IMR-90 (cell line): ENCODE measurements around the gene CBR4. TPM values are rescaled to one million over a fixed set of nuclear protein-coding genes. Genes with fewer than 3 reads are reported as not detected.

Experiments
- ATAC-seq: fragments of 200-7000 bp; cut with Tn5 transposase; 2 replicates; pipeline ENCODE4 v1.9.1; 2020; ENCODE audit warnings: low read depth, mild to moderate bottlenecking, moderate library complexity
- BruUV-seq: library from RNA; stranded (reverse); fragments of 400-500 nt; replicated peaks from 2 replicates; lab custom pipeline; 2021; lab: Mats Ljungman, UMichigan
- CTCF ChIA-PET: fragments of 300-600 bp; formaldehyde crosslinking; extraction: SDS; loops from one replicate; lab custom pipeline; 2021; ENCODE audit warnings: antibody characterized with exemption; lab: Yijun Ruan, JAX
- POLR2A ChIA-PET: fragments of 300-600 bp; sonication (Branson Sonifier 250); formaldehyde crosslinking; loops from one replicate; lab custom pipeline; 2022; ENCODE audit warnings: antibody characterized with exemption; ENCODE audit not compliant: unreplicated experiment; lab: Charles Lee
- DNase-seq: peaks from one replicate; pipeline ENCODE4 v3.0.0; 2013
- H2AFZ ChIP-seq: replicated peaks from 2 replicates; pipeline ENCODE3; 2013; ENCODE audit warnings: low read length, mild to moderate bottlenecking; ENCODE audit not compliant: poor library complexity
- H2AK5ac ChIP-seq: 2 replicates; pipeline ENCODE4 v1.6.1; 2013; ENCODE audit warnings: low read depth, low read length, inconsistent platforms
- H2AK9ac ChIP-seq: replicated peaks from 2 replicates; pipeline ENCODE3; 2013; ENCODE audit warnings: mild to moderate bottlenecking, low read depth, low read length, moderate library complexity; ENCODE audit not compliant: poor library complexity
- H2BK120ac ChIP-seq: 2 replicates; pipeline ENCODE4 v1.6.1; 2013; ENCODE audit warnings: low read depth, low read length, inconsistent platforms
- H2BK15ac ChIP-seq: 3 replicates; pipeline ENCODE4 v1.6.1; 2013; ENCODE audit warnings: low read depth, low read length, inconsistent platforms
- H2BK20ac ChIP-seq: 2 replicates; pipeline ENCODE4 v1.6.1; 2013; ENCODE audit warnings: low read depth, mild to moderate bottlenecking, inconsistent platforms, low read length, moderate library complexity
- H2BK5ac ChIP-seq: 2 replicates; pipeline ENCODE4 v1.6.1; 2013; ENCODE audit warnings: mild to moderate bottlenecking, low read depth, low read length, inconsistent platforms; ENCODE audit not compliant: poor library complexity, severe bottlenecking
- H3K14ac ChIP-seq: replicated peaks from 2 replicates; pipeline ENCODE4 v1.6.1; 2013; ENCODE audit warnings: low read depth, low read length, inconsistent platforms
- H3K18ac ChIP-seq: 2 replicates; pipeline ENCODE4 v1.6.1; 2013; ENCODE audit warnings: low read depth, low read length, control low read depth
- H3K23ac ChIP-seq: 2 replicates; pipeline ENCODE4 v1.6.1; 2013; ENCODE audit warnings: low read depth, low read length, inconsistent platforms
- H3K27ac ChIP-seq: 2 replicates; pipeline ENCODE4 v1.5.1; 2013; ENCODE audit warnings: mild to moderate bottlenecking, control low read depth, low read length; ENCODE audit not compliant: insufficient read depth
- H3K27me3 ChIP-seq: 2 replicates; pipeline ENCODE4 v1.6.1; 2013; ENCODE audit warnings: low read length; ENCODE audit not compliant: control insufficient read depth, insufficient read depth
- H3K36me3 ChIP-seq: 2 replicates; pipeline ENCODE4 v1.6.1; 2013; ENCODE audit warnings: low read length, mixed read lengths; ENCODE audit not compliant: control insufficient read depth, insufficient read depth
- H3K4ac ChIP-seq: 2 replicates; pipeline ENCODE4 v1.6.1; 2013; ENCODE audit warnings: low read depth, low read length, inconsistent platforms
- H3K4me1 ChIP-seq: 2 replicates; pipeline ENCODE4 v1.6.1; 2013; ENCODE audit warnings: low read length, mixed read lengths; ENCODE audit not compliant: control insufficient read depth, insufficient read depth
- H3K4me2 ChIP-seq: 2 replicates; pipeline ENCODE4 v1.6.1; 2013; ENCODE audit warnings: low read depth, mild to moderate bottlenecking, control low read depth, low read length, moderate library complexity
- H3K4me3 ChIP-seq: 2 replicates; pipeline ENCODE4 v1.5.1; 2013; ENCODE audit warnings: low read depth, mild to moderate bottlenecking, control low read depth, low read length, moderate library complexity; ENCODE audit not compliant: insufficient read depth
- H3K56ac ChIP-seq: 2 replicates; pipeline ENCODE4 v1.6.1; 2013; ENCODE audit warnings: low read length, inconsistent platforms; ENCODE audit not compliant: insufficient read depth; ENCODE audit errors: extremely low read depth
- H3K79me1 ChIP-seq, 2 experiments: 2 replicates each; pipeline ENCODE4 v1.6.1; 2013; ENCODE audit warnings: low read length in 2 of 2, inconsistent platforms in 1 of 2, low read depth in 1 of 2
- H3K9ac ChIP-seq: 2 replicates; pipeline ENCODE4 v1.6.1; 2013; ENCODE audit warnings: low read depth, low read length, control low read depth
- H3K9me1 ChIP-seq: 2 replicates; pipeline ENCODE4 v1.6.1; 2013; ENCODE audit warnings: low read length, inconsistent platforms; ENCODE audit not compliant: insufficient read depth
- H3K9me3 ChIP-seq: 2 replicates; pipeline ENCODE4 v1.6.1; 2013; ENCODE audit warnings: low read length; ENCODE audit not compliant: control insufficient read depth, insufficient read depth
- H4K20me1 ChIP-seq: 2 replicates; pipeline ENCODE4 v1.6.1; 2013; ENCODE audit warnings: low read length, inconsistent platforms; ENCODE audit not compliant: insufficient read depth
- H4K5ac ChIP-seq: 2 replicates; pipeline ENCODE4 v1.6.1; 2013; ENCODE audit warnings: mild to moderate bottlenecking, low read depth, low read length, control low read depth
- H4K8ac ChIP-seq, 2 experiments: 2 replicates each; pipeline ENCODE4 v1.6.1; 2013; ENCODE audit warnings: low read depth in 2 of 2, low read length in 2 of 2, control low read depth in 1 of 2, inconsistent platforms in 1 of 2
- H4K91ac ChIP-seq: 2 replicates; pipeline ENCODE4 v1.6.1; 2013; ENCODE audit warnings: low read depth, low read length, inconsistent platforms; ENCODE audit not compliant: insufficient read depth
- CHD1 ChIP-seq: IDR thresholded peaks from 2 replicates; pipeline ENCODE4 v1.6.1; 2012; ENCODE audit warnings: low read depth, low read length, improper control_type of control experiment
- ELK1 ChIP-seq: fragments of 150-350 bp; IDR thresholded peaks from 2 replicates; pipeline ENCODE4 v1.6.1; 2016; ENCODE audit warnings: low read depth, mild to moderate bottlenecking, low read length, moderate library complexity, borderline replicate concordance
- MAZ ChIP-seq: IDR thresholded peaks from 2 replicates; pipeline ENCODE4 v1.6.1; 2012; ENCODE audit warnings: low read depth, mild to moderate bottlenecking, low read length, improper control_type of control experiment, moderate library complexity, borderline replicate concordance
- RFX5 ChIP-seq: IDR thresholded peaks from 2 replicates; pipeline ENCODE4 v1.8.0; 2012; ENCODE audit warnings: low read depth, mild to moderate bottlenecking, low read length, moderate library complexity
- WGBS, 2 experiments: methylation state at CpG; one replicate each; pipeline versions ENCODE4 v1.1.5 to v1.1.7; 2013; ENCODE audit warnings: missing lambda C conversion rate in 2 of 2; ENCODE audit not compliant: insufficient read length in 1 of 2; ENCODE audit errors: extremely low coverage in 2 of 2; 5-methylcytosine and 5-hydroxymethylcytosine counted together
- dilution Hi-C: fragments of 300-500 bp; cut with HindIII; formaldehyde crosslinking; loops from one replicate; pipeline ENCODE4 v1.14.3; 2018; ENCODE audit warnings: low sequenced_read_pairs; ENCODE audit not compliant: unreplicated experiment
- in situ Hi-C: fragments of 300-500 bp; cut with MboI; formaldehyde crosslinking; loops from 3 replicates; pipeline ENCODE4 v1.14.3; 2019; ENCODE audit warnings: low sequenced_read_pairs, inconsistent platforms, mixed read lengths
- intact Hi-C: fragments of 100-400 bp; cut with micrococcal nuclease; formaldehyde crosslinking; loops from 2 replicates; pipeline ENCODE4 v1.10.0; 2022
- polyA plus RNA-seq, 3 experiments: library from polyadenylated mRNA; depleted of rRNA; stranded (reverse); fragments of >200 nt; gene quantifications; 2 replicates each; pipeline ENCODE4 v1.2.3, GENCODE V29; 2012; ENCODE audit warnings: low replicate concordance in 1 of 3
- total RNA-seq: library from RNA; depleted of rRNA; stranded (reverse); fragments of >200 nt; gene quantifications from 2 replicates; pipeline ENCODE4 v1.2.3, GENCODE V29; 2012

The CBR4 gene
- total and polyA plus RNA-seq, 2 of the 4 experiments (the other 2 are of a cell fraction), result 2.7 to 4.5 TPM

- no peaks in the 10 kb centered on the region for H3K4me1 ChIP-seq
- intact Hi-C loops (no loop called here), dilution Hi-C loops (no loop called here), in situ Hi-C loops (no loop called here)
- no peaks in the 10 kb centered on the region for H3K9me3 ChIP-seq
- no peak overlapping the region for H3K56ac ChIP-seq
- no peak overlapping the region for H2AFZ ChIP-seq
- no peak overlapping the region for H4K91ac ChIP-seq
- H3K4ac ChIP-seq, result no peak overlapping the region
- no peak overlapping the region for H3K4me2 ChIP-seq
- no peaks in the 10 kb centered on the region for H3K9me1 ChIP-seq
- no peak overlapping the region for H3K23ac ChIP-seq
- H3K27me3 ChIP-seq, result no peaks in the 10 kb centered on the region
- 100% methylated on average over 1 of the region's 13 CpGs; no CpG with 5 or more reads in 1 of the 2 experiments for WGBS, 2 experiments
- H4K20me1 ChIP-seq, result no peaks in the 10 kb centered on the region
- ChIA-PET POLR2A (no interaction called here), CTCF (no interaction called here)
- H3K14ac ChIP-seq, result no peak overlapping the region
- peaks cover 2% of the 10 kb centered on the region; the same call in 1 of the 2 replicates for H3K36me3 ChIP-seq
- BruUV-seq, result no TSS peak
- H2BK20ac ChIP-seq, result no peak overlapping the region
- no peak overlapping the region for H2BK5ac ChIP-seq
- H2AK5ac ChIP-seq, result no peak overlapping the region
- H4K8ac ChIP-seq, result no peak overlapping the region
- ATAC-seq (no peak), DNase-seq (no peak)
- no peak overlapping the region for H3K27ac ChIP-seq
- no peak for TF ChIP-seq CHD1
- TF ChIP-seq MAZ, result no peak
- no peak for TF ChIP-seq RFX5
- TF ChIP-seq ELK1, result no peak
- H2BK120ac ChIP-seq, result no peak overlapping the region
- H3K79me1 ChIP-seq, result no peaks in the 10 kb centered on the region; a peak in 1 of 4 replicates
- H2AK9ac ChIP-seq, result no peak overlapping the region
- H4K5ac ChIP-seq, result no peak overlapping the region
- no peak overlapping the region for H3K9ac ChIP-seq
- H2BK15ac ChIP-seq, result no peak overlapping the region
- no peak overlapping the region for H3K18ac ChIP-seq
- H3K4me3 ChIP-seq, result no peak overlapping the region
These were observed 16.1 kb downstream of the CBR4 start for GRCh38 chr4:168993714-168994510.
